T-helper 22 cell (primary cell): ENCODE measurements around the gene S100B.
"Not testable (repeated sequence)": the region's sequence is repeated elsewhere in the genome, so short reads cannot be mapped to it uniquely, and the experiment has no call there.

Experiments used
- DNase-seq: peaks from one replicate; pipeline ENCODE4 v3.0.0-alpha.2; 2020; ENCODE audit warnings: low read depth

S100B gene

GRCh38 chr21:46604975-46605766 is at the start of gene S100B:
TSS of gene S100B (minus strand) at chr21:46605082. CDS start at chr21:46602415, 2,667 bp downstream.
- DNase-seq = no peak

- DNase-seq = no peak
These were observed 46.2 kb upstream of the S100B start for GRCh38 chr21:46651121-46651520.

- no peak for DNase-seq
These were observed 45.7 kb upstream of the S100B start for GRCh38 chr21:46650476-46651098.

- no peak for DNase-seq
These were observed 44.5 kb upstream of the S100B start for GRCh38 chr21:46649356-46649755.

- no peak for DNase-seq
These were observed 43.7 kb upstream of the S100B start for GRCh38 chr21:46648539-46648938.

GRCh38 chr21:46646541-46647154 is 41.8 kb upstream of the S100B start:
- no peak for DNase-seq

- DNase-seq = no peak
These were observed 41.0 kb upstream of the S100B start for GRCh38 chr21:46645840-46646239.

GRCh38 chr21:46643379-46644177 is 38.7 kb upstream of the S100B start:
- no peak for DNase-seq

- no peak for DNase-seq
These were observed 36.8 kb upstream of the S100B start for GRCh38 chr21:46641656-46642055.

- no peak for DNase-seq
These were observed 34.9 kb upstream of the S100B start for GRCh38 chr21:46639489-46640386.

GRCh38 chr21:46637952-46638746 is 33.3 kb upstream of the S100B start:
- DNase-seq = no peak

- DNase-seq = no peak
These were observed 31.8 kb upstream of the S100B start for GRCh38 chr21:46636550-46637285.

GRCh38 chr21:46636181-46636512 is 31.3 kb upstream of the S100B start:
- DNase-seq = no peak

GRCh38 chr21:46635324-46636180 is 30.7 kb upstream of the S100B start, which contains the start of gene PRMT2:
TSS of gene PRMT2 (plus strand) at chr21:46635674. CDS start at chr21:46636952, 1,278 bp downstream.
- DNase-seq = peak; percentile 95

GRCh38 chr21:46634966-46635323 is 30.1 kb upstream of the S100B start:
- no peak for DNase-seq

GRCh38 chr21:46634427-46634826 is 29.5 kb upstream of the S100B start:
- DNase-seq = no peak

GRCh38 chr21:46633566-46633965 is 28.7 kb upstream of the S100B start:
- DNase-seq = no peak

- DNase-seq = not testable (repeated sequence)
These were observed 26.0 kb upstream of the S100B start for GRCh38 chr21:46630915-46631314.

- no peak for DNase-seq
These were observed 24.0 kb upstream of the S100B start for GRCh38 chr21:46628868-46629267.
